RPMI8226 (cell line): ENCODE measurements around the gene NUDT16L1.

Experiments used
- DNase-seq: peaks from one replicate; pipeline ENCODE4 v3.0.0-alpha.2; 2015

Gene NUDT16L1

DNA sequence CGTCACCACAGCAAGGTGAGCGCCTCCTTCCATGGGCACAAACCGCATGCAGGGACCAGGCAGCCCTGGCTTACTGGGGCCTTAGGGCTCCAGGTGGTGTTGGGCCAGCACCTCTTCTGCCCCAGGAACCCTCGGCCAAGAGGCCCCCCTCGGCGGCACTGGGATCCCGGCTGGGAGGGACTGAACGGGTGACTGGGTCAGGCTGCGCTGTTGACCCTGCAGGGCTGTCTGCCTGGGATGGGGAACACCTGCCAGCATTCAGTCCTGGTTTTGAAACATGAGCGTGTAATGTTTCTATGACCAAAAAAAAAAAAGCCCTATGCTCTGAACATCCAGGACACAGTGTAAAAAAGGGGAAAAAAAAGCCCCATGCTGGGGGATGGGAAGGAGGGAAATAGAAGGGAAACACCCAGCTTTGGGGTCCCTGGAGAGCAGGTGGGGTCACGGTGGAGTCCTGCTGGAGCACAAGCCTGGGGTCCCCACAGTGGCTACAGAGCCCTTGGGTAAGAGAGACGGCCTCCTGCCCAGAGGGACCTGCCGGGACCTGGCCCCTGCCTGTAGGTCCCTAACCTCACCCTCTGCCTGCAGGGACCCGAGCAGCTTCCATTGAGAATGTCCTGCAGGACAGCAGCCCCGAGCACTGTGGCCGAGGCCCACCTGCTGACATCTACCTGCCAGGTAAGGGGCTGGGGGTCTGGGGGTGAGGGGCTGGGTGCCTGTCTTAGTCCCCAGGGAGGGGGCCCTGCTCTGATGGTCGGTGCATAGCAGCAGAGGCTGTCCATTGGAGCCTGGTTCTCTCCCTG is 9.9 kb upstream of the NUDT16L1 start:
- no peak for DNase-seq

DNA sequence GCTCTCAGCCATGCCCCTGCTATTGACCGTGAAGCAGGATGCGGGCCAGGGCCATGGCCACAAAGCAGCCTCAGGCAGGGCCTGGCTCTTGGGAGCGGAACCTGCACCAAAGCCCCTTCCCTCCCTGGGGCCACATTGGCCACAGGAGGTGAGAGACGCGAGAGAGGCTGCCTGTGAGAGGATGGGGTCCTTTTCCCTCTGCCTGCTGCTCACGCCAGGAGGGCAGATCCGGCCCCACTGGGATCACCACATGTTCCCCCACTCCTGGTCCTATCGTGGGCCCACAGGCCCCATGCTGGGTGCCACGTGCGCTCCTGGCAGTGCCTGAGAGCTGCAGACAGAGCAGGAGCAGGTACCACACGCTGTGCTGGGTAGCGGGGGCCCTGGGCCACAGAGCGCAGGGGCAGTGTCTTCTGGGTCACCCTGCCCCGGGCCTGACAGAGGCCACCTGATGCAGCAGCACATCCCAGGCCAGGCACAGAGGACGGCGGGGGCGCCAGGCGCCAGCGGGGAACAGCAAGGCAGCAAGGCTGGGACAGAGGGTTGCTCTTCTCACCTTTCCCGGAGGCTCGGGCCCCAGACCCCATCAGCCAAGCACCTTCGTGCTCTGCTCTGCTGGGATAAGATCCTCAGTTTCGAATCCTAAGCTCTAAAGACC is 9.2 kb upstream of the NUDT16L1 start:
- no peak for DNase-seq

DNA sequence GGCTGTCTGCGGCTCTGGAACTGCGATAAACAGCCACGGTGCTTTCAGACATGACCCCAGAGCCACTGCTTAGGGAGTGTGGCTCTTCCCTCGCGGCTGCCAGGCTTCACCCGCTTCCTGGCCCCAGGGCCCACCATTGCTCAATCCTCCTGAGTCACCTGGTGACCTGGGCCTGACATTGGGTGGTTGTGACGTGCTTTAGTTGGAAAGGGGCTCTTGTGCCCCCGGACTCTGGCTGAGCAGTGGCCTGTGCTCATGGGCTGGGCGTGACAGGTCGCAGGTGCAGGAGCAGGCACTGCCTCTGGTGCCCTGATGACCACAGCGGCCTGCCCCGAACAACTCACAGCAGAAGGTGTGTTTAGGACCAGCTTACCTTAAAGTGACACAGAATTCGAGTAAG is 8.6 kb upstream of the NUDT16L1 start:
- DNase-seq, result no peak

DNA sequence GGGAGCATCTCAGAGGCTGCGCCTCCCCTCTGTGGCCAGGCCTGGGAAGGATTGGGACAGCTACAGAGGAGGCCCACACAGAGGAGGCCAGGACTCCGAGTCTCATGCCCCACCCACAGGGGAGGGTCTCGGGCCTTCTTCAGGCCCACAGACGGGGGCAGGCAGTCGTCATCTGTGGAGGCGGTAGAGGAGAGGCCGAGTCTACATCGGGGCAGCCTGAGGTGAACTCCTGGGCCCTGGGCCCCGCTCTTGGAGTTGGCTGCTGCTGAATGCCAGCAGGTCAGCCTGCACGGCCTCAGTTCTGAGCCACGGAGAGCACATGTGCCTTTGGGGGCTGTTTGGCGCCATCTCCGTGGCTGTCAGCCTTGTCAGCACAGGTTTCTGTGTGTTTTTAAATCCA is 8.1 kb upstream of the NUDT16L1 start:
- DNase-seq, result no peak

DNA sequence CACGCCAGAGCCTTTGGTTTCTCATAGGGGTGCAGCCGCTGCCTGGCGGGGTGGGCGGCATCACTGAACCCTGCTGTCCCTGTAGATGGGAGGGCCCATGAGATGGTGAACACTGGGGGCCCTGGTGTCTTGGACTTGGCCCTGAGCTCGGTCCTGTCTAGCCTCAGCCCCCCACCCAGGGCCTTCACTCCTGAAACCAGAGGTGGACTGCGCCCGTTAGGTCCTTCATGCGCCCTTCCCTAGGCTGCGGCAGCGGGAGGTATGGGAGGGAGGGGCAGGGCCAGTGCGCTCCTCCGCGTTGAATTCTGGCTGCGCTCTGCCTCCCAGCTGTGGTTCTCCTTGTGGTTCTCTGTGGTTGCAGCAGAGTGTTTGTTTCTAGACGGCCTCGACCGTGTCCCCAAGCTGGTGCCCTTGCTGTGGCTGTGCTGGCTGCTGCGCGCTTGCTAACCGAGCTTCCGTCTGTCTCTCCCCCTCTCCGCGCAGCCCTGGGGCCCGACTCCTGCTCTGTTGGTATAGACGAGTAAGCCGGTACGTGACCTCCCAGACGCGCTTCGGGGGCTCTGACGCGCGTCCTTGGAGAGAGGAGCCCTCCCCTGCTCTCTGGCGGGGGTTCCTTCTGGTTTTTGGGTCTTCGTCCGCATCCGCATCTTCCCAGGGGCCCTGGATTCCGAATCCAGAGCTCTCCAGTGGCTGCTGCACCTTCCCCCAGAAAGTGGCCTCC is 7.4 kb upstream of the NUDT16L1 start:
- no peak for DNase-seq

DNA sequence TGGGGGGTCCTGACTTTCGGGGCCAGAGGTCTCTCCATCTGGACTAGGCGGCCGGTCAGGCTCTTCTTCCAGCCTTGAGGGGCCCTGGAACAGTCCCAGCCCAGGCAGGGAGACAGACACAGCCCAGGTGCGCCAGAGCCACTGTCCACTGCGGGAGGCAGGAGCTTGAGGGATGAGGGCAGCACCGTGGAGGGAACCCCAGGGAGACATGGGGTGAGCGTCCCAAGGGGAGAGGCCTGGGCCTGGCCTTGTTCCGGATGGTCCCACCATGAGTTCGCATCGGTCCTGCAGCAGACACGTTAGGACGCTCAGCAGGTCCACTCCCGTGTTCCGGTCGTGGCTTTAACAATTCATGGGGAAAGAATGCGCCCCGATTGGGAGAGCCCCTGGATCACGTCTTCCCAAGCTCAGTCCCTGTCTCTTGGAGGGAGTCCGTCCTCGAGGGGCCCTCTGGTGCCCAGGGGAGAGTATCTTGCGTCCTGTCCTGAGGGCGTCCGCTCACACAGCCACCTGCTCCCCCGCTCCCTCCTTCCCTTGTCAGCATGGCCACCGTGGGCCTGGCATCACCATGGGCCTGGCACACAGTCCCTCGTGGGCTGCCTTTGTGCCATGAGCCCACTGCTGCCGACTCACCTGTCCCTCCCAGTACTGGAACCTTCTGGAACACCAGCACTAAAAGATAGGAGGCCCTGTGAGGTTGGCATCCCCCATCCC is 6.7 kb upstream of the NUDT16L1 start:
- no peak for DNase-seq

DNA sequence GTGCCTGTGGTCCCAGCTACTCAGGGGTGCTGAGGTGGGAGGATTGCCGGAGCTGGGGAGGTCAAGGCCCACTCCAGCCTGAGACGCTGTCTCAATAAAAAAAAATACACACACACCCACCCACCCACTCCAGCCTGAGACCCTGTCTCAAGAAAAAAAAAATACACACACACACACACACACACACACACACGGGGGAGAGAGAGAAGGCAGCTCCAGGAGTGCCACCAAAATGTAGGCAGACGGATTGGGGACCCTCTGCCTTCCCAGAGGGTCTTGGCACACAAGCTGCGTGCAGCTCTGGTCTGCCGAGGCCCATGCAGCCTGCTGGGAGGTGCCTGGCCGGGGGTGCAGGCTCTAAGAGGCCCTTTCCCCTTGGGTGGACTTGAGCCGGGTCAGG is 5.9 kb upstream of the NUDT16L1 start:
- no peak for DNase-seq

DNA sequence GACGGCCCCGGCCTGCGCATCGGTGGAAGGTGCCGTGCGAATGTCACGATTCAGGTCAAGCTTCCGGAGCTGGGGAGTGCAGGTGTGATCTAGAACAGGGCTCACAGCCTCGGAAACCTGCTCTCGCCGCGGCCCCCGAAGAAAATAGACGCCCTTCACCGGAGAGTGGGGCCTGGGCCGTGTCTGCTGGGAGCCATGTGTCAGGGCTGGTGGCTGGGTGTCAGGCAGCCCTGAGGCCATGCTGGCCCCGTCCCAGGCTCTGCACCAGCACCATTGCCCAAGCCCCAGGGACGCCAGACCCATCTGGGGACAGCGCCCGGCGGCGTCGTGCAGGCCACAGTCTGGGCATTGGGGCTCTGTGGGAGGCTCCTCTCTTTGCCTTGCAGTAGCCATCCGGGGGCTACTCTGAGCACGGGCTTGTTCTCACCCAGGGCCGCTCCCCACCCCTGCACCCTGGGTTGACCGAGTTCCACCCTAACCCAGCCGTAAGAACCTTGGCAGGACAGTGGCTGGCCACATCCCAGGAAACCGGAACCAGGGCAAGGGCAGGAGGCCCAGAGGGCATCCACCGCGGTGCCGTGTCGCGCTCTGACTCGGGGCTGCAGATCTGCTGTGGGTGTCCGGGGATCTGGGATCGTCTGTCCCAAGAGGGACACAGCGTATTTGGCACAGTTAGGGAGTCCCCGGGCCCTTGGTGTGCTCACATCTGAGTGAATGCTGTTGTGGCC is 5.3 kb upstream of the NUDT16L1 start:
- no peak for DNase-seq

DNA sequence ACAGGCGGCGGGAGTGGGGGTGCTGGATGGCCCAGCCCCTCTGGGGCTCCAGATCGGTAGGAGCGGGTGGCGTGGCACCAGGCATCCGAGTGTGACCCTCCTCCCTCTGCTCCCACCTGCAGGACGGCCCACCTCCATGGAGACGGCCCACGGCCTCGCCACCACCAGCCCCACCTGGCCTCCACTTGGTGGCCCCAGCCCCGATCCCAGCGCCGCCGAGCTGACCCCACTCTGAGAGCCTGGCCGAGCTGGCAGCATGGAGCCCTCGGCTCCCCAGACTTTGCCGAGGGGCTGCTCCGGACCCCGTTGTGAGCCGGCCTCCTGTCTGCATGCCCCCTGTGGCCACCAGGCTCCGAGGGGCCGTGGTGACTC is 4.7 kb upstream of the NUDT16L1 start:
- no peak for DNase-seq

DNA sequence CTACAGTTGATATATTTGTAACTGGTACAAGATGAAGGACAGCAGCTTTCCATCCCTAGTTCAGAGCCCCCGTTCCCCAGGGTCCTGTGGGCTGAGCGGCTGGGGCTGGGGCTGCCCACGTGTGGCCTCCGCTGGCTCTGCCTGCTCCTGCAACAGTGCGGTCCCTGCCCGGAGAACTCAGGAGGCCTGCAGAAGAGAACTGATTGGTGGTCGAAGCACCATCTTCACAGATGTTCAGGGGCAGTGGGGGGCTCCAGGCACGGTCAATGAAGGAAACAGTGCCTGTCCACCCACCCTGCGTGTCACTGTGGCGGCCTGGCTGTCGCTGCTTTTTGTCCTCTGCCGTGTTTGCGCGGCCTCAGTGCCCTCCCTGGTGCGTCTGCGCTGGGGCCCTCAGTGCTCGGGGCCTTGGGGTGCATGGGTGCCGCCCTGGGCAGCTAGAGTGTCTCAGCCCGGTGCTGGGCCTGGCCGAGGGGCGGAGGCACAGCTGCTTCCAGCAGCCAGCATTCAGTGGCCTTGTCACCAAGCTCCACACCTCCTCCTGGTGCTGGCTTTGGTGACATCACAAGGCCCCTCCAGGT is 4.2 kb upstream of the NUDT16L1 start:
- no peak for DNase-seq

DNA sequence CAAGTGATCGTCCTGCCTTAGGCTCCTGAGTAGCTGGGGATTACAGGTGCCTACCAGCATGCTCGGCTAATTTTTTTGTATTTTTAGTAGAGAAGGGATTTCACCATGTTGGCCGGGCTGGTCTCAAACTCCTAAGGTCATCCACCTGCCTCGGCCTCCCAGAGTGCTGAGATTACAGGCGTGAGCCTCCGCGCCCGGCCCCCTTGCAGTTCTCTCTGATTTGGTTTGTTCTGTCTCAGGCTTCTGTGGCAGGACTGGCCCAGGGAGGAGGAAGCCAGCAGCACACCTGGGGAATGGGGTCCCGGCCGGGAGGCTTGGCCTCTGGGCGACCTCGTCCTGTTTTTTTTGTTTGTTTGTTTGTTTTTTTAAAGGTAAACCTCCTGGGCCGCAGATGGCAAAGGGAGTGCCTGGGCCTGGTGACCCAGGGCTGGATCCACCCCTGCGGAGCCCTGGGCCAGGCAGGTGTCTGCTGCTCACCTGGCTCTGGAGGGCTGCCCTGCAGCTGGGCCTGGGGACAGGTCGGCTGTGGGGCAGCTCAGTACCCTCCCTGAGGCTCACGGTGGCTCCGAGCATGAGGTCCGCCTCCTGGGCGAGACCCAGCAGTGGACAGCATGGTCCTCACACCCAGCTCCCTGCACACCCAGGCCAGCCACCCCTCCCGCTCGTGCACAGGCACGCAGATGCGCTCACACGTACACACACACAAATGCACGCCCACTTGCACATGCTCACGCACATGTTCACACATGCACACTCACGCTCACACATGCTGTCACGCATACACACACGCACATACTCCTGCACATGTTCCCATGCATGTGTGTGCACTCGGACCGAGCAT is 3.3 kb upstream of the NUDT16L1 start:
- no peak for DNase-seq

DNA sequence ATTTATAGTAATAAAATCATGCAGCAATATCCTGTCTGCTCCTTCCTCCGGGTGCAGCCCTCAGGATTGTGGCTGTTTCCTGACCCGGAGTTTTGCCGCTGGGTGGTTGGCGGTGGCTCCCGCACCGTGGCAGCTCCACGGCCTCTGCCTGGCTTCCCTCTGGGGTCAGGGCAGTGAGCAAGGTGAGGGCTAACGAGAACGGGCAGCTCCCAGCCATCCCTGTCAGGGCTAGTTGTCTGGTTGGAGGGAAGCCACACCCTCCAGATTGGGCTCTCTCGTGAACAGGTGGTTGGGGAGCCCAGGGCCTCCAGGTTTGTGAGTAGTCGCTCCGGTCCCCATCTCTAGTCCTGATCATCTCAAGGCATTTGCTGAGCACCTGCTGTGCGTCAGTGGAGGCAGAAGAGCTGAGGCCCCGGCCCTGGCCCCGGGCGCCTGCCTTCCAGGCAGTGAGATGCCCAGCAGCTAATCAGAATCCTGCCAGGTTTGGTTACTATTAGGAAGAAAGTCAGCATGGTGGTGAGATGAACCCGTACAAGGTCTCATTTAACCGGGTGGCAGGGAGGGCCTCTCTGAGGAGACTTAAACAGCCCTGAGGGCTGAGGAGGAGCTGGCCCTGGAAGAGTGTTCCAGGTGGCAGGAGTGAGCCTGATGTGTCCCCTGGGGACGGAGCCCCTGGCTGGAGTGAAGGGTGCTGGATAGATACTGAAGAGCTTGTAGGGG is 2.3 kb upstream of the NUDT16L1 start:
- DNase-seq, result no peak

DNA sequence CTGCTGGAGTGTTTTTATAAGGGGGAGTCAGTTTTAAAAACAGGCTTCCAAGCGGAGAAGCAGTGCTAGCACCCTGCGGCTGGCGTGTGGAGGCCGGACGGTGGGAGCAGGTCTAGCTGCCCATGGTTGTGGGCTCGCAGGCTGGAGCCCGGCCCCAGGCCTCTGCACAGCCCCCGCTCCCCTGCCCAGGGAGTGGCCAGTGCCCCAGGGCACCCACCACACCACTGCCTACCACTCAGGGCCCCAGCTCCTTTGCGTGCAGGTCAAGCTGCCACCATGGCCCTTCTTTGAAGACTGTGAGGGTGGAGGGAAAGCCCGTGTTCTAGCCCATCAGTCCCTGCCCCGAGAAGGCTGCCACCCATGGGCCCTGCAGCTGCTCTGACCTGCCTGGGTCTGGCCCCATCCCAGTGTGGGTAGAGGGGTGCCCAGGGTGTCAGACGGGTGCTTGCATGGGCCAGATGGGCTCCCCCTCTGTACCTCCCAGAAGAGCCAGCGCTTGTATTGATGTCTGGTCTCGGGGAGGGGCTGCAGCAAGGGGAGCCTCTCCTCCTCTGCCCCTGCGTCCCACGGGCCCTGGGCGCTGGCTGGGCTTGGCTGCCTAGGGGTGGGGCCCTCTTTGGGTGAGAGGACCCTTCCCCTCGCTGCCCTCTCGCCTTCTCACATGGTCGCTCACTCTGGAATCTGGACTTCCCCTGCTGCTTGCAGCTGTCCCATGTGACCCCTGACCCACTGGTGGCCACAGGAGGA is 1.5 kb upstream of the NUDT16L1 start:
- DNase-seq, result no peak

DNA sequence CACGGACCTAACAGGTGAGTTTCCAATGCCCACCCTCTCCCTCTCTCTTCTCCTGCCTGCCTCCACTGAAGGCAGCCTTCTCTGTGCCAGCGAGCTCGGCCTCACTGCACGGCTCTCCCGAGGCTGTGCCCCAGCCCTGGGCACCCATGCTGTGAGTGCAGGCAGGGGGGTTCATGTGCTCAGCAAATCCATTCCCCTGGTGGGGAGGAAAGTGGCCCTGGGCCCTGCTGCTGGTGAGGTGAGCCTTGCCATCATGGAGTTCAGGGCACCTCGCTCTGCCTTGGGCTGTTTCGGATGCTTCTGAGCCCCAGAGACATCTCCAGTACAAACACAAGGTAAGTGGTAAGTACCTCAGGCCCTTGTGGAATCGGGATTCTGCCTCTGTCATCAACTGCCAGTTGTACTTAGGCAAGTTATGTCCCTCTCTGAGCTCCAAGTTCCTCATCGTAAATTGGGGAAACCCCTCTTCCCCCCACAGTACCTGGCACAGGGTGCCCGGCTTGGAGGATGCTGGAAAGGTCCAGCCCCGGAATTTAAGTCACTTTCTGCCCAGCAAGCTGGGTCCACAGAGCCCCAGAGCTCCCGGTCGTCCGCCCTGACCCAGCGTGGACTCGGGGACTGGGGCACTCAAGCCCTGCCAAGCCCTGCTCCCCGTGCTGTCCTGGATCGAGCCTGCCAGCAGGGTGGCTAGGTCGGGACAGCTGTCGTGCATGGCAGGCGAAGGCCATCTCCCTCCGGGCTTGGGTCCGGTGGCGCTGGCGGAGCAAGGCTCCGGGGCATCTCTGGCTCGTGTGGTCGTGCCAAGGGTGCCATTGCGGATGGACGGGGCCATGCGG is 684 bp upstream of the NUDT16L1 start:
- DNase-seq, result peak; percentile 18

DNA sequence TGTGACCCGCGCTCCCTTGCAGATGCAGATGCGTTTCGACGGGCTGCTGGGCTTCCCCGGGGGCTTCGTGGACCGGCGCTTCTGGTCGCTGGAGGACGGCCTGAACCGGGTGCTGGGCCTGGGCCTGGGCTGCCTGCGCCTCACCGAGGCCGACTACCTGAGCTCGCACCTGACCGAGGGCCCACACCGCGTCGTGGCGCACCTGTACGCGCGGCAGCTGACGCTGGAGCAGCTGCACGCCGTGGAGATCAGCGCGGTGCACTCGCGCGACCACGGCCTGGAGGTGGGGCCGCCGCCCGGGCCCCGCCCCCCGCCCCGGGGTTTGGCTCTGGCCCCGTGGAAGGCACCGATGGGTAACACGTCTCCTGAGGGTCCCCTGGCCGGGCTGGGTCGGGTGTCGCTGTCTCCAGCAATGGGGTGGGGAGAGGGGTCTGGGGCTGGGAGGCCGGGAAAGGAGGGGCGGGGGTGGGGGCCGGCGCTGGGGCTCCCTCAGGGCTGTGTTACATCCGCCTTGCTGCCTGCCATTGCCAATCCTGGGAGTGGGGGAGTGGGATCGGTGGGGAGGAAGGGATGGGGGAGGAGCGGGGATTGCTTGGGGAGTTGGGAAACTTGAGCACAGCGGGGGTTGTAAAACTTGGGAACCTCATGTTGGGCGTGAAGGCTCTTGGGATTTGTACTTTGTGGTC is 737 bp downstream of the NUDT16L1 start:
- DNase-seq, result peak; percentile 77

DNA sequence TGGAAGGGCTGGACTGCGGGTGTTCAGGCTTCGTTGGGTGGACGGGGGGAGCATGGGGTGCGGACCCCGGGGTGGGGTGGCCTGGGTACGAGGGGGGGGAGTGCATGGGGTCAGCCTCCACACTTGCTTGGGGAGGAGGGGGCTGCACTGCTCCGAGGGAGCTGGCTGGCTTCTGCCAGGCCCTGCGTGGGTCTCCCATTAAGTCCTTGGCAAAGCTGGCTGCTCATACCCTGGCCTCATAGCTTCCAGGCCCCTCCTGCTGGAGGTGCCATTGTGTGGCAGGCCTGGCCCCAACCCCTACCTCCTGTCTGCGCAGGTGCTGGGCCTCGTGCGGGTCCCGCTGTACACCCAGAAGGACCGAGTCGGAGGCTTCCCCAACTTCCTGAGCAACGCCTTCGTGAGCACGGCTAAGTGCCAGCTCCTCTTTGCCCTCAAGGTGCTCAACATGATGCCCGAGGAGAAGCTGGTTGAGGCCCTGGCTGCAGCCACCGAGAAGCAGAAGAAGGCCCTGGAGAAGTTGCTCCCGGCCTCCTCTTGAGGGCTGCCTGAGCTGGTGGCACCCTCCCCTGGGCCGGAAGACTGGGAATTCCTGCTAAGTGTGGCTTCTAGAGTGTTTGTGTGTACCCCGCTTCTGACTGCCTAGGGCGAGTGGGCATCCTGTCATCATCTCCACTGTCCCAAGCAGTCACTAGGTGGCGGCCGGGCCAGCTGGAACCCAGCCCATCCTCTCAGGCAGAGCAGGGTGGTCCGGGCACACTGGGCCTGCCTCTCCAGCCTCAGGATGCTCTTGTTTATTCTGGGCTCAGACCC is 1.5 kb downstream of the NUDT16L1 start:
- DNase-seq, result no peak

DNA sequence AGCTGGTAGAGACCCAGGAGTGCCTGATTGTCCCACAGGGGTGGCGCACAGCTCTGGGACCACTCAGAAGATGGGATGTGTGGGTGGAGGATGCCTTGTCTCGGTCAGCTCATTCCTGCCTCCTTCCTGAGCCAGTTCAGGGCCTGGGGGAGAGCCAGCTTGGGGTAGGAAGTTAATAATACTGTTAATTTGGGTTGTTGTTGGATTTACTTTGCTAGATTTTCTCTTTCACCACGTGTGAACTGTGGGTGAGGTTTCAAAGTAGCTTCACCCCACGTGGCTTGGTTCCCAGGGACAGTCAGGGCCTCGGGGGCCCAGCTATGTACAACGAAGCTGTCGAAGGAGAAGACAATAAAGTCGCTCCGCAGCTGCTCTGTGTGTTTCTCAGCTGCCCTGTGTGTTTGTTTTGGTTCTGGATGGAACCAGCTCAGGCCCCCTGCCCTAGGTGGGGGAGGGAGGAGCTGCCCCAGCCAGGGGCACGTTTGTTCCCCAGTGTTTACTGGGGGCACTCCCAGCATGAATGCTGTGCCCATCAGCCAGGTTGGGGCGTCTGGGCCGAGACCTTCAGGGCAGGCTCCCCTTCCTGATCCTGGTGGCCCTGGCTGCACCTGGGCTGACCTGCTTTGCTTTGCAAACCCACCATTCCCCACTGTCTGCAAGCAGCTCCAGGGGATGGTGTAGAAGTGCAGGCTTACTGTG is 2.3 kb downstream of the NUDT16L1 start:
- DNase-seq, result no peak
